NCI-H460 (cell line): ENCODE measurements around the gene RAB18. TPM values are rescaled to one million over a fixed set of nuclear protein-coding genes. Genes with fewer than 3 reads are reported as not detected.
"Not testable (repeated sequence)": the region's sequence is repeated elsewhere in the genome, so short reads cannot be mapped to it uniquely, and the experiment has no call there.

Source experiments
- DNase-seq: peaks from one replicate; pipeline ENCODE4 v3.0.0-alpha.2; 2016; ENCODE audit warnings: low read depth; ENCODE audit errors: extremely low read depth
- polyA plus RNA-seq: library from polyadenylated mRNA; depleted of rRNA; stranded (reverse); fragments of >200 nt; gene quantifications from 2 replicates; pipeline ENCODE4 v1.2.3, GENCODE V29; 2014; cell fraction: nucleus; rRNA removed
- total RNA-seq: library from RNA; depleted of rRNA; stranded (reverse); fragments of >200 nt; shearing (Covaris generic); gene quantifications from 2 replicates; pipeline ENCODE4 v1.2.3, GENCODE V29; 2014; rRNA removed

The RAB18 gene
- total RNA-seq, result 78.0 and 116 TPM in 2 replicates
- 30.6 and 33.5 TPM in 2 replicates for polyA plus RNA-seq

GRCh38 chr10:27504007-27504807 lies at the start of gene RAB18:
TSS of gene RAB18 (plus strand) at chr10:27504304. CDS start at chr10:27504370, 66 bp downstream.
- peak; percentile 96 for DNase-seq

DNA sequence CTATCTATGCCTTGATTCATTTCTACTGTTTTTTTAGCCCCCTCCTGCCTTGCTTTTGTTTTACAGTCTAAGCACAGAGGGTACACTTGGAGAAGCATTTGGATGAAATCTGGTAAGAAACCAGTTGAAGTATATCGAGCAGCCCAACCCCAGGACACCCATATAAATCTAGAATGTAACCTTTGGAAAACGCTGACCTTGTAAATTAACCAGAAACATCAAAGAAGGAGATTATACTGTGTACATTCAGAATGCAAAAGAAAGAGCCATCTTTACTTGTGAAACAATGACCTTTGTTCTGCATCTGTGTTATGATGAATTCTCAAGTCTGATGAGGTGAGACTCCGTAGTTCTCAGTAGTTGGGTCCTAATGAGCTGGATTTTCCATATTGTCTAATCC lies 49.3 kb upstream of the RAB18 start:
- DNase-seq, result no peak

DNA sequence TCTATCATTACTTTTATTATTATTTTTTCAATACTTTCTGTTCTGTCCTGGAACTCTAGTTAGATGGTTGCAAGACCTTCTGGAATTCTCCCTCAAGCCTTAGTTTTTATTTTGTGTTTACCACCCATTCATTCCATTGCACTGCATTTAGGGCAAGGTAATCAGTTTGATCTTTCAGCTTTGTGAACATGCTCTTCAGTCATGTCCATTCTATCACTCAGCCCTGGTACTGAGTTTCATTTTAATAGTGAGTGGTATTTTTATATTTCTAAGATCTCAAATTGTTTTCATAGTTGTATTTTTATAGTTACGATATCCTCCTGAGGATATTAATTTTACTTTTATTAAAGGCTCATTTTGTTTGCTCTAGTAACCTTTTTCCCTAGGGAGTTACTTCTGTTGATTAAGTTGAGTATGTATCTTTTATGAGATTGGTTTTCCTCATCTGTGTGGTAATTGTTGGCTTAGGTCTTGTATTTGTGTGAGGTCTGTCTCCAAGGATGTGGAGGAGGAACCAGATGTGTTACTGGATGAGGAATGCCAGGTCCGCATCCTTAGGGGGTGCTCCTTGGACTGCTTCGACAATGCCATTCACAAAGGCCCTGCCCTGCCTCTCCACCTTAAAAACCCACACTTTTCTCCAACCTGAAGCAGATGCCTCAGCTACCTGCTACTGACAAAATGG lies 46.7 kb upstream of the RAB18 start:
- DNase-seq, result no peak

DNA sequence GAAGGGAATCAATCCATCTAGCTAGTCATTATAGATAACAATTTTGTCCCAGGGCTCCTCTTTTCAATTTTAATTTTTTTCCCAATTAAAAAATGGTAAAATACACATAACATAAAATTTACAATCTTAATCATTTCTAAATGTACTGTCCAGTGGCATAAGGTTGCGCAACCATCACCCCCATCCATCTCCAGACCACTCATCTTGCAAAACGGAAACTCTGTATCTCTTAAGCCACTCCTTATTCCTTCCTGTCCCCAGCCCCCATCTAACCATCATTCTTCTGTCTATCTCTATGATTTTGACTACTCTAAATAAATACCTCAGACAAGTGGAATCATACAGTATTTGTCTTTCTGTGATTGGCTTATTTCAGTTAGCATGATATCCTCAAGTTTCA lies 46.1 kb upstream of the RAB18 start:
- no peak for DNase-seq

GRCh38 chr10:27461312-27461711 lies 42.8 kb upstream of the RAB18 start:
- no peak for DNase-seq

GRCh38 chr10:27463961-27464360 lies 40.1 kb upstream of the RAB18 start:
- no peak for DNase-seq

DNA sequence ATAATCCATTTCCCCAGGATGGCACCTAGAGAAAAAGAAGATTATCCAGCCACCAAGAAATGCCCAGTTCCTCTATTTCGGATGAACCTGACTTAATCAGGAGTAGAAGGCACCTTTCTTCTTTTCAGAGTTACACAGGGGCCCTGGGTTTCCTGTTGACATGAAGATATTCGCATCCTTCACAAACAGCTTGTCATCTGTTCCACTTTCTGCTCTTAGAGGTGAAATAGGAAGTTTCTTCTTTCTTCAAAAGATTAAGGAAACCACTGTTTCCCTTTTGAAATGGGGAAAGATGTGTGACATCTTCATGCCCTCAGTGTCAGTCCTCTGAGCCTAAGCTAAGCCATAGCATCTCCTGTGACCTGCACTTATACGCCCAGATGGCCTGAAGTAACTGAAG lies 39.1 kb upstream of the RAB18 start:
- no peak for DNase-seq

DNA sequence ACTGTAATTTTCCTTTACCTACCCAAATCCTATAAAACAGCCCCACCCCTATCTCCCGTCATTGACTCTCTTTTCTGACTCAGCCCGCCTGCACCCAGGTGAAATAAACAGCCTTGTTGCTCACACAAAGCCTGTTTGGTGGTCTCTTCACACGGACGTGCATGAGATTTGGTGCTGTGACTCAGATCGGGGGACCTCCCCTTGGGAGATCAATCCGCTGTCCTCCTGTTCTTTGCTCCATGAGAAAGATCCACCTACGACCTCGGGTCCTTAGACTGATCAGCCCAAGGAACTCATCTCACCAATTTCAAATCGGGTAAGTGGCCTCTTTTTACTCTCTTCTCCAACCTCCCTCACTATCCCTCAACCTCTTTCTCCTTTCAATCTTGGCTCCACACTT lies 38.5 kb upstream of the RAB18 start:
- not testable (repeated sequence) for DNase-seq

DNA sequence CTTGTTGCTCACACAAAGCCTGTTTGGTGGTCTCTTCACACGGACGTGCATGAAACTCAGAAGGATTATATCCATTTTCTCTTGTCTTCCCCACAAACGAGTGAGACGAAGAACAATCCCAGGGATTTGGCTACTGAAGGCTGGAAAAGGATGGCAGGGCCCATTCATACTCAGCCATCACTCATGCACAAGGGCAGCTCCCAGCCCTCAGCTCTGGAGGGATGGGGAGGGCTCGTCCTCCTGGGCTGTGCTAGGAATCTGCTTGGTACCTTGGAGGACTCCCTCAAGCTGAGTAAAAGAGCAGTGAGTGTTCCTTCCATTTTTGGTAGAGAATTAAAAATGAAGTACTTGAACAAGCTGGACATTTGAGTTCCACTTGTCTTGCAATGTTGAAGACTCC lies 33.2 kb upstream of the RAB18 start:
- DNase-seq, result no peak

- no peak for DNase-seq
These were observed 29.4 kb upstream of the RAB18 start for GRCh38 chr10:27474741-27475140.

DNA sequence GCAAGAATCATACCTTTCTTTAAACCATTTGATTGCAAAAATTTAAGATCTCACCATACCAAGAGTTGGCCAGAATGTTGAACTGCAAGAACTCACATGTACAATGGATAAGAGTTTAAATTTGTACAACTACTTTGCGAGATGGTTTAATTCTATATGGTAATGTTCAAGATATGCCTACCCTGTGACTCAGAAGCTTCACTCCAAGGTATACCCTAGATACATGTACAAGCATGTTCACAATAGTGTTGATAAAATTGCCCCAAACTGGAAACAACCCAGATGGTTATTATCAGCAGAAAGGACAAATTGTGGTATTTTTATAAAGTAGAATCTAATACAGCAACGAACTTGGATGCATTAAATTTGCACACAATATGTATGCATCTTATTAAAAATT lies 25.1 kb upstream of the RAB18 start:
- no peak for DNase-seq

- no peak for DNase-seq
These were observed 22.6 kb upstream of the RAB18 start for GRCh38 chr10:27481486-27481885.

DNA sequence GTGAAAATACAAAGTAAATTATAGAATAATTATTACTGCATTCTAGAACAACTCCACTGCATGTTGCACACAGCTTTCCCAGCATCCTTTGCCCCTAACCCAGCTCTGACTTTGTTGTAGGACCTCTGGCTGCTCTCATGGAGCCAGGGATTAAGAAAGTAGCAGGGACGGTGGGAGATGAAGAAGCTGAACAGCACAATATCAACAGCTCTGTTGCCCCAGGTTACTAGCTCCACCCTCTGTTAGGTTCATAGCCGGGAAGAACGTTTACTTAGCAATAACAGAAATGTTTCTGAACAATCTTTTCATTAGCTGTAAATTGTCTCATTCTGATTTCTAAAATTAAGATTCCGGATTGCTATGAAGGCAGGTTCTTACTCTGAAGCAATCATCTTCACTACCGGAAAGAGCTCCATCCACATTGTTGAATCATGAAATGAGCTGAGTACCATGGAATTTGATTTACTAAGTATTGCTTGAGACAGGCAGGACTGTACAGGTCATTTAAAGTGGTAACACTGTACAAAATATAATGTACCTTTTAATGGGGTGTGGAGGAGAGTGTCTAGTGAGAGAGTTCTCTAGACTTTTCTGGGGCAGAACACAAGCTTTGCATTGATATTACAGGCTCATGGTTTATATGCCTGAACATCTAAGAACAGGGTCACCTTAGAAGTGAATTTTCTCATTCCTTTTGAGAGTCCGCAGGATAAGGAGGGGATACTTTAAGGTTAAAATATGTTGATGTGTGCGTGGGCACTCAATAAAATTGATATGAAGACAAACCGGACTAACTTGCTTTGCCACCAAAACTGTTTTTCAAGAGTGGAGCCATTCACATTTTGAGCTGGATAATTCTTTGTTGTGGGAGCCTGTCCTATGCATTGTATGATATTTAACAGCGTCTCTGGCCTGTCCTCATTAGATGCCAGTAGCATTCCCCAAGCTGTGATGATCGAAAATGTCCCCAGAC lies 20.8 kb upstream of the RAB18 start:
- DNase-seq, result no peak

DNA sequence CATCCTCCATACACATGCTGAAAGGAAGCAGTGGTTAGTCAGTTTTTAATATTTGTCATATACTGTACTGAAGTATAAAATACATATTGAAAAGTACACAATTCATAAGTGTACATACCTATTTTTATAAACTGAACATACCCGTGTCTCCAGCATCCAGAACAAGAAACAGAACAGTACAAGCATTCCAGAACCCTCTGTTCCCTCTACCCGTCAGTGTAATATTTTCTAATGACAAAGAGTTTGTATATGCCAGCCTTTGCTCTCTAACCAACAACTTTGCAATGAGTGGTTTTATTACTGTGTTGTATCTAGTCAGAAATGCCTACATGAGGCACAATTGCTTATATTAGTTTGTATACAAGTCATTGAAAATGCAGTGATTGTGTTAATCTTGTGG lies 18.7 kb upstream of the RAB18 start:
- DNase-seq, result no peak

DNA sequence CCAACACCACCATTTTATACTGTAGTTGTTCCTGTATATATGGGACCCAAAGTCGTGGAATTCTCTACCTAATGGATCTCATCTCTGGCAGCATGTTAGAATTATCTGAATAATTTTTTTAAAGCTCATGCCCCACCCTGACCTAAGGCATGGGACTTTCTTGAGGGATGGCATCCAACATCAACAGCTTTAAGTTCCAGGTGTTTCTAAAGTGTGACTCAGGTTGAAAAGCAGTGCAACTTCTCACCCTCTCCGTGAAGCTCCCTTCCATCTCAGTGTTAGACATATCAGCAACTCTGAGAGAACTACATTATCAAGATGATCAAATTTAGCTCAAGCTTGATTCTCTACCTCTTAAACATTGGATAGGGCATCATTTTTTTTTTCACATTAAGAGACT lies 18.1 kb upstream of the RAB18 start:
- no peak for DNase-seq

DNA sequence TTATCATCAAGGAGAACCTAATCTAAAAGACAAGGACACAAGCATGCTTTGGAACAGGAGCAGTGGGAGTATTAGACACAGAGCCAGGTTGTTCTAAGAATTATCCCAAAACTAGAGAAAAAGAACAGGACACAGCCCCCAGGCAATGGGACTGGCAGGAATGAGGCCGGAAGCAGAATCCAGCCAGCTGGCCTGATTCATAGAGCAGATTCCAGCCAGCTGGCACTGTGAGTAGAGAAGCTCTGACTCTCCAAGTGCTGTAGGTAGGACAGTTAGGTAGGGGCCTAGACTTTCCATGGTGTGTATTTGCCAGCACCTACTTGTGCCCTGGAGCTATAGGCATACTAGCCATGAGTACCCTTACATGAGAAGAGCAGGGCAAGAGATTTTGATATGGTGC lies 13.3 kb upstream of the RAB18 start:
- DNase-seq, result no peak

DNA sequence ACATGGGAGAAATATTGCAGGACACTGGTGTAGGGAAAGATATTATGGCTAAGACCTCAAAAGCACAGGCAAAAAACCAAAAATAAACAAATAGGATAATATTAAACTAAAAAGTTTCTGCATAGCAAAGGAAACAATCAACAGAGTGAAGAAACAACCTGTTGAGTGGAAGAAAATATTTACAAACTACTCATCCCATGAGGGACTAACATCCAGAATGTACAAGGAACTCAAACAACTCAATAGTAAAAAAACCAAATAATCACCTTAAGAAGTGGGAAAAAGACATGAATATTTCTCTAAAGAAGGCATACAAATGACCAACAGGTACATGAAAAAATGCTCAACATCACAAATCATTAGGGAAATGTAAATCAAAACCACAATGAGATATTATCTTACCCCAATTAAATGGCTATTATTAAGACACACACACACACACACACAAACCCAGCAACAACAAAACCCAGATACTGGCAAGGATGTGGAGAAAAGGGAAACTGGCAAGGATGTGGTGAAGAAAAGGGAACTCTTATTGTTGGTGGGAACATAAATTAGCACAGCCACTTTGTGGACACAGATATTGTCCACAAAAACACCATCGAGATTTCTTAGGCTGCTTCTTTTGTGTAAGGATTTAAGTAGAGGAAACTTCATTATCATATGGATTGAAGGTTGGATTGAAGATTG lies 9.8 kb upstream of the RAB18 start:
- DNase-seq, result no peak

DNA sequence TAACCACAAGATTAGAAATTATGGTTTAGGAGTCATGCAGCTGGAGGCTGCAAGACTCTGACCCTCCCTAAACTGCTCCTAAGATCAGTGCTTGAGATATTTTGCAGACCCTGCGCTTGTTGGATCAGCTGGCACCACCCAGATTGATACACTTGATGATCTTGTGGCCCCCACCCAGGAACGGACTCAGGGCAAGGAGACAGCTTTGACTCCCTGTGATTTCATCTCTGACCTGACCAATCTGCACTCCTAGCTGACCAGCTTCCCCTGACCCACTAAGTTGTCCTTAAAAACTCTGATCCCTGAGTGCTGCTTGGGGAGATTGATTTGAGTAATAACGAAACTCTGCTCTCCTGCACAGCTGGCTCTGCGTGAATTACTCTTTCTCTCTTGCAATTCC lies 8.0 kb upstream of the RAB18 start:
- no peak for DNase-seq

DNA sequence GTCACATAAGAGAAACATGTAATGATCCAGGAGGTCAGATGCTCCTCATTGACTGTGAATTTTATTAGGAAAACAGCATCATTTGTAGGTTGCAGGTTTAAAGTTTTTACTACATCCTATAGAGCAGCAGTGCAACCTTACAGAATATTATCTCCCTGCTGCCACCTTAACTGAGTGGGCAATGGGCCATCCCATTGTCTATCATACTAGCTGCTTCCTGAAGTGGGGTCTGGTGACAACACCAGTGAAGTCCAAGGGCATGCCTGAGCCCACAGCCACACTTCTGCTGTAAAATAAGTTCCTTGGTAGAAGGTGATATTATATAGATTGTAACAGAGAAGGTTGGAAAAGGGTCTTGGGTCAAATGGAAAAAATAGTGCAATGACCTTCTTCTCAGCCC lies 4.0 kb upstream of the RAB18 start:
- DNase-seq, result no peak

DNA sequence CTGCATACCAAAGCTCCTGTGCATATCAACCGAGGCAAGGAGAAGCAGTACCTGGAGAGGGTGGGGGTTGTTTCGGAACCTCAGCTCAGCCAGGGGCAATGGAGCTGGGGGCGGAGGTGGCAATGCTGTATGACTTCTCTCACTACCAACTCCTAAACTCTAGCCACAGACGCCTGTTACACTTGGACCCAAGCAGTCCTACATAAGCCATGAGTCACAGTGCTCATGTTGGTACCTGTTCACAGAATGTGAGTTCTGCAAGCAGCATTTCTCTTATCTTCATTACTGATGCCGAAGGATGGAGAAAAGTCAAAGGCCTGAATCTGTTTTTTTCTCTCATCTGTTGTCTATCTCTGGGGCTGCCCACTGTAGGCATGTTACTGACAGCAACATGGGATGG lies 3.2 kb upstream of the RAB18 start:
- DNase-seq, result no peak
